ENCODE results near the gene REC8. TPM values are rescaled to one million over a fixed set of nuclear protein-coding genes. Genes with fewer than 3 reads are reported as not detected.

REC8 gene
- total and polyA plus RNA-seq, 2 of the 13 experiments (the other 11 are each of a cell fraction or from before 2014, with no cell fraction given): 3.4 to 14.7 TPM

- TF ChIP-seq E2F5 (CRISPR knock-in tag; conservative IDR thresholded peaks at IDR 0.05) (peak; percentile 82), HNRNPH1 (optimal IDR thresholded peaks at IDR 0.05; ENCODE audit: low read depth, low read length) (peak; percentile 94), SOX6 (IDR thresholded peaks at IDR 0.05) (no peak), SOX6 (CRISPR knock-in tag; IDR thresholded peaks at IDR 0.05) (peak; percentile 92), HMGXB3 (CRISPR knock-in tag; IDR thresholded peaks at IDR 0.05; ENCODE audit: borderline replicate concordance) (peak; percentile 97), BCLAF1 (IDR thresholded peaks at IDR 0.05) (no peak), ZNF792 (CRISPR knock-in tag; IDR thresholded peaks at IDR 0.05) (peak; percentile 99), ZSCAN9 (CRISPR knock-in tag; IDR thresholded peaks at IDR 0.05; ENCODE audit: borderline replicate concordance) (peak; percentile 95), ZNF839 (CRISPR knock-in tag; IDR thresholded peaks at IDR 0.05; ENCODE audit: borderline replicate concordance) (peak; percentile 74), ZBTB8A (CRISPR knock-in tag; IDR thresholded peaks at IDR 0.05; ENCODE audit: borderline replicate concordance, low read depth) (peak; percentile 95; the same call in 1 of the 2 replicates), ZBTB34 (CRISPR knock-in tag; IDR thresholded peaks at IDR 0.05) (peak; percentile 98), SALL2 (CRISPR knock-in tag; IDR thresholded peaks at IDR 0.05) (peak; percentile 100), RAD51 (IDR thresholded peaks at IDR 0.05; ENCODE audit: borderline replicate concordance) (no peak; the same call in 1 of the 2 replicates), PHF5A (CRISPR knock-in tag; IDR thresholded peaks at IDR 0.05; ENCODE audit: low read depth, unreplicated experiment) (peak; percentile 100), ZNF816 (CRISPR knock-in tag; IDR thresholded peaks at IDR 0.05; ENCODE audit: borderline replicate concordance) (no peak), ZNF607 (CRISPR knock-in tag; IDR thresholded peaks at IDR 0.05; ENCODE audit: borderline replicate concordance) (peak; percentile 91)
- TF ChIP-seq, protein P1, sequence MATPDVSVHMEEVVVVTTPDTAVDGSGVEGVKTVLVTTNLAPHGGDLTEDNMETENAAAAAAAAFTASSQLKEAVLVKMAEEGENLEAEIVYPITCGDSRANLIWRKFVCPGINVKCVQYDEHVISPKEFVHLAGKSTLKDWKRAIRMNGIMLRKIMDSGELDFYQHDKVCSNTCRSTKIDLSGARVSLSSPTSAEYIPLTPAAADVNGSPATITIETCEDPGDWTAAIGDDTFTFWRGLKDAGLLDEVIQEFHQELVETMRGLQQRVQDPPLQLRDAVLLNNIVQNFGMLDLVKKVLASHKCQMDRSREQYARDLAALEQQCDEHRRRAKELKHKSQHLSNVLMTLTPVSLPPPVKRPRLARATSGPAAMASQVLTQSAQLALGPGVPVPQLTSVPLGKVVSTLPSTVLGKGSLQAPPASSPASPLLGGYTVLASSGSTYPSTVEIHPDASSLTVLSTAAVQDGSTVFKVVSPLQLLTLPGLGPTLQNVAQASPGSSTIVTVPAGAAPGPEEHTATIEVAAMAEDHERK (CRISPR knock-in tag; IDR thresholded peaks at IDR 0.05; ENCODE audit: low read depth): peak; percentile 72
Measured at GRCh38 chr14:24188251-24189058, 16.6 kb downstream of the REC8 start, which contains the start of gene IPO4 (continued).

Data from HepG2 (cell line).